GM19468 (cell line): ENCODE results near the gene DCAF8.
"Not testable (repeated sequence)": the region's sequence is repeated elsewhere in the genome, so short reads cannot be mapped to it uniquely, and the experiment has no call there.

Experiments
- ATAC-seq: cut with Tn5 transposase; IDR thresholded peaks from one replicate; pipeline ENCODE4 v1.9.1; 2021; ENCODE audit warnings: mild to moderate bottlenecking, moderate library complexity, moderate number of reproducible peaks; ENCODE audit not compliant: unreplicated experiment; ENCODE audit errors: extremely low read depth

DCAF8 gene

DNA sequence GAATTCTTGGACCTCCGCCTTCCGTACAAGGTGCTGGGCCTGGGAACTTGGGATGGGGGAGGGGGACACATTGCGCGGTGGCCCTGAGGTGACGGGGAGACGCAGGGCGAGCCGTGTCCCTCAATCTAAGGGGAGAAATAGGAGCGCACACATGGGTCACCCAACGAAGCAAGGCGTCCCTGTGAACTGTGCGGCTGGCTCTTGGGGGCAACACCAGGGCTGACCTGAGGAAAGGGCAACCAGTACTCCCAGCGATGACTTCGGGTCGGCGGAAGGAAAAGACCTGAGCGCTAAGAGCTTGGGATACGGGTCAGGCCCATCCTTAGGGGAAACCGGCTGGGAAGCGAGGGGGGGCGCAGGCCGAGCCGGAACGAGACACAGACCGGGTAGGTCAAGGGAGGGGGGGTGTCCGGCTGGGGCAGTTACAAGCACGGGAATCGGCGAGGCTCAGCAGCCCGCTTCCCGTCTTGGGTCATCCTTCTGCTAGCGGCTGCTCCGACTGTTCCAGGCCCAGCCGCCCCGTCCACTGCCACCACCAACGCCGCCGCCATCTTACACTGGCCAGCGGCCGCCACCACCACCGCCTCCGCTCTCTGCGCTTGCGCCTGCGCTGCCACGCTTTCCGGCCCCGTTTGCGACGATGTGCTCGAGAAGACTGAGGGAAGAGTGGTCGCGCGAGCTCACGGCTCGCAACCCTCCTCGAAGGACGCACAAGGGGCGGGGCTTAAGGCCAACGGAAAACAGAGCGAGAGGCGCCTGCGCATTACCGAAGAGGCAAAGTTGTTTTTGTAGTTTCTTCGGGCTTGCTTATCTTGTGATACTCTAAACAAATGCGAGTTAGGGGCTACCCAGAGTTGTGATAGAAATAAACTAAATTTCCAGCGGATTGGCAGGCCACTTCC, at the start of gene DCAF8:
TSS of gene DCAF8 (minus strand) at position 657 of the 902 bp plus-strand sequence. CDS start 18,541 bp downstream, outside the sequence.
- ATAC-seq, result peak; percentile 55

DNA sequence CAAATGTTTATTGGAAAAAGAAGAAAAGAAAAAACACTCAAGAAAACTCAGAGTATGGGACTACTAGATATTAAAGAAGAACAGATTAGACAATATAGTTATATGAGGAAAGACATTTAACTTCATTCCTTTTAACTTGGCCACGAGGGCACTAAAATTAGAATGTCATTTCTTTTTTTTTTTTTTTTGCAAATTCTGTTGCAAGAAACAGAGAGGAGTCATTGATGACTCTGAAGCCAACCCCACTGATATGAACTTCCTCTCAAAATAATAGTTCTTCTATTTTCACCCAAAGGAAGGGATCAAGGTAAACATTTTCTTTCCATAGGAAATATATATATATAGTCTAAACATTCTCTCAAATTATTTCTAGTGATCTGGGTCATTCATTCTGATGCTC, 47.2 kb upstream of the DCAF8 start:
- no peak for ATAC-seq

DNA sequence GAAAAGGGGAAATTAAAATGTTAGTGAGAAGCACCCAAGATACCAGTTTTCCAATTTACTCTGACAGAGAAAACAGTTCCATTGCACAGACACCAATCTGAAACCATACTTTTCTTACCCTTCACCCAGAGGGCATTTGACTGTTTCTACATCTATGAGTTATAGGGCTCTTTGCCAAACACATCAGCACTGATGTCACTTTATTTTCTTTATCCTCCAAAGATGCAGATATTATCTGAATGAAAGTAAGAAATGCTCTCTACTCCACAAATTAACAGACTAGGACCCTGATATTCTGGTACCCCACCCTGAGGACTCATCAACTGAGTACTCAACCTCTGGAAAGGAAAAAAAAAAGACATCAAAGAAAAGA, 46.8 kb upstream of the DCAF8 start:
- ATAC-seq, result no peak

DNA sequence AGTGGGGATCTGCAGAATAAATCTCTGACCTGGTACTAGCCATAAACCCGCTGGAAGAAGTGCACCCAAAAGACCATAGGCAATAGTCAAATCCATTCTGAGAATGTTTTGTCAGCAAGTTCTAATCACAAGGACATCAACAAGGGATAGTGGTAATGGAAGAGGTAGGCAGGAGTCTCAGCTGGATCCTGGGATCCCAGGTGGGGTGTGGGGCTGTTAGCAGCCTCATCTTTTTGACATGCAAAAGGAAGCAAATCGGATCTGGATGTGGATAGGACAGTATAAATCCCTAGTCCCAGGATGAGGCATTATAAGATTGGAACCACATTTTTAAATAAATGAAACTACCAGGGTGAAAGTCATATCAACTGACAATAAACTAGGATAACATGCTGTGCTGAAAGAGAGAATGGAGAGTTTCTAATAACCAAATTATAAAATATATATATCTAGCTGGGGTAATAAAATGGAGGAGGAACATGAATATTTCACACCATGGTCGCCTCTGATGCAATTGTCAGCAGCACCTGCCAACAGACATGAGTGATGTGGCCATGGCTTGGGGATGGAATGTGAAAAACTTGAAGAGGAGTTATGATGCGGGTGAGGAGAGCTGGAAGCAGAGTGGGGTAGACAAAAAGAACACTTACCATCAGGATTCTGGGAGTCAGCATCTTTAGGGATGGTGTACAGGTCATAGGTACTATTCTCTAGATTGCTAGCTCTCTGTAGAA, 46.3 kb upstream of the DCAF8 start:
- no peak for ATAC-seq

DNA sequence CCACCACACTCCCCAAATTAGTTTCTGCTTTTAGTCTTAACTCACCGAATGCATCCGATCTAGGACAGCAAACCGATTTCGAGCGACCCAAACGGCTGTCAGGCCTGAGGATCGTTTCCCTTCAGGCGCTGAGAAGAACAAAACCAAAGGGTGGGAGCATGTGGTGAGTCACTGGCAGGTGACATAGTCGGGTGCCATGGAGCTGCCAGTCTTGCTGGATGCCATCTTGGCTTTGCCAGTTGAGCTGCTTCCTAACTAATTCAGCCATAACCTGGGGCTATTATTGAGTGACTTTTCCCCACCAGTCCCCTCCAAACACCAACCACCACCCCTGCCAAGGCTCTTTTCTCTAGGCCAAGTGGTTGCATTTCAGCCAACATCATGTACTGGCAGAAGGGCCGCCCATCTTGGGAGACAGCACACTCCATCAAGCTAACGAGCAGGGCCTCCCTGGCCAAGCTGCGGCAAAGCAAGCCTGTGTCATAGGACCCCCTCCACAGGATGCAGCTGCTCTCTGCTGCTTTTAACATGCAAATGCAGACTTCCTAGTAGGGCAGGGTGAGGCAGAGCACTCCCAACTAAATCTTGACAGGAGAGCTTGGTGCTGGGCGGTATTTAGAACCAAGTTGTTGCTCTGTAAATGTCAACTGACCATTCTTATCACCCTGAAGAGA, 44.9 kb upstream of the DCAF8 start:
- ATAC-seq, result no peak

DNA sequence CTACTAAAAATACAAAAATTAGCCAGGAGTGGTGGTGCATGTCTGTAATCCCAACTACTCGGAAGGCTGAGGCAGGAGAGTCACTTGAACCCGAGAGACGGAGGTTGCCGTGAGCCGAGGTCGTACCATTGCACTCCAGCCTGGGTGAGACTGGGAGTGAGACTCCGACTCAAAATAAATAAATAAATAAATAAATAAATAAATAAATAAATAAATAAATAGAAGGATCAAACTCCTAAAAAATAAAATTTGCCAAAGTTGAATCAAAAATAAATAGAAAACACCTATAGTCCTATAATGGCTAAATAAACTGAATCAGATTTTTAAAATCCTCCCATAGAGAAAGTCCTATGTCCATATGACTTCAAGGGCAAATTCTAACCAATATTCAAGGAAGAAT, 37.8 kb upstream of the DCAF8 start:
- ATAC-seq, result no peak

DNA sequence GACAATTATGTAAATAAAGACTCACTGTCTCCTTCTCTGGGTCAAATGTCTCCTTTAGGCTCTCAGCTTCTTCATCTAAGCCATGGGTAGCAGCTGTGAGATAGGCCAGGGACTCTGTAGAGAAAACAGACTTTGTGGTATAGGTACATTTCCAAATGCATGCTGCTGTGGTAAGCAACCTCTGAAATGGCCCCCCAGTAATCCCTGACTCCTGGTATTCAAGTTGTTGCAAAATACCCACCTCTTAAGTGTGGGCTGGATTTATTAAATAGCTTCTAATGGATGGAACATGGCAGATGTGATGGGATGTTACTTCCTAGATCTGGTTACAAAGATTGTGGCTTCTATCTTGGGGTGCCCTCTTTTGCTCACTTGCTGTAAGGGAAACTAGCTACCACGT, 33.7 kb upstream of the DCAF8 start:
- ATAC-seq, result no peak

DNA sequence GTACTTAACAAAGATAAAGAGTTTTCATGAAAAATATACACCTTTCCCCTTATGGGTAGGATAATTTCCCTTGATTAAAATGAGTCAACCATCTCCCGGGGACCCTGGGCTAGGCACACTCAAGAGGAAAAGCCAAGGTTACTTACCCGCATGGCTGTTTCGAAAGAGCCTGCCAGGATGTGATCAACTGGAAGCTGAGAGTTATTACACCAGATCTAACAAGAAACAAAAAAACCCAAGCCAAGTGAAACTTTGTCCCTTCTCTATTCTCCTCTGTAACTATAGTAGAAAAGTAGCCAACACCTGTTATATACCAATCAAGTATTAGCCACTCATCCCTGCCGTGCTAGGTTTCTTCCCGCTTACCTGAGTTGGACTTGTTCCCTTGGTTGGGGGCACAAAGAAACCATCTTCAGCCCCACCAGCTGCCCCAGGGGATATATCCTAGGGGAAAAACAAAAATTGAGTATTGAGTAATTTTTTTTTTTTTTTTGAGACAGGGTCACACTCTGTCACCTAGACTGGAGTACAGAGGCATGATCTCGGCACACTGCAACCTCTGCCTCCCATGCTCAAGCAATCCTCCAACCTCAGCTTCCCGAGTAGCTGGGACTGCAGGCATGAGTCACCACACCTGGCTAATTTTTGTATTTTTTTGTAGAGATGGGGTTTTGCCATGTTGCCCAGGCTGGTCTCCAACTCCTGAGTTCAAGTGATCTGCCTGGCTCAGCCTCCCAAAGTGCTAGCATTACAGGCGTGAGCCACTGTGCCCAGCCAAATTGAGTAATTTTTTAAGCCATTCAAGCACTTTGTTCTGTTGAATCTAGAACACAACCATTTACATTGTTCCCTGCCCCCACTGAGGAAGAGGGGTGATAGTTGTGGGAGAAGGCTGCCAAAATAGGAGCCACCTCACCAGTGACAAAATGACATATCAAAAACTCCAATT, 30.9 kb upstream of the DCAF8 start:
- ATAC-seq, result no peak

DNA sequence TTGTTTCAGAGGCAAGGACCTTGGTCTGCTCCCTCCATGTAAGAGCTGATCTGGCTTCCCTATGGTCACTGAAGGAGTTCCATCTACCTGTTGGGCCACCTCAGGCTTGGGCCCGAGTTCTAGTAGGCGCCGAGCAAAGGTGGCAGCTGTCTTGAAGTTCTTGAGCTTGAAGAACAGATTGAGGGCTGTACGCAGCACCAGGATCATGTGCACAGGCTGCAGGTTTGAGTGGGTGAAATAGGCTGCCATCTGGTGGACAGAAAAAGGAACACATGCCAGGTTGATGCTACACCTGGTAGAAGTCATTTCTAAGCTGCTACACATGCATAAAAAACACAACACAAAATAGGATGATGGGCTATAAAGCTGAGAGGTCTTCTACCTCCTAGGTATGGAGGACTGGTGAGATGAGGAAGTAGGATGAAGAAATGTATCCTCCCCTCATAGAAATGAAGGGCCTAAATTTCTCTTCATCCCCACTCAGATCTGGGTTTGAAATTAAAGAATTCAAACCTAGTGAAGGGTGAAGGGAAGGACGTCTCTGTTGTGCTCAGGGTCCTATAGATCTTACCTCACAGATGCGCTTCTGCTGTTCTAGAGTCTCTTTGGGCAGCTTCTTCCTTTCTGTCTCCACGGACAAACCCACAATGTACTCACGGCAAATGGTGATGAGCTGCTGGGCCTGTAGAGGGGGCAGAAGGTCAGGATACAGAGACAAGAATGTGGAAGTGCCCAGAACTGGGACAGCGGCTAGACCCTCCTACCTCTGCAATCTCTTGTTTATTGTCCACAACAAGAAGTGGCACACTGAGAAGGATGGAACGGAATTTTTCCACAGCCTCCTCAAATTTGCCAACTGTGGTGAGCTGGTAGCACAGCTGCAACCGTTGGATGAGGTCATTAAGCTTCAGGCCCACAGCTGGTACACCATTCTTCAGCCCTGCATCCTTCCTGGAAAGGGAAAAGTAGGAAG, 29.2 kb upstream of the DCAF8 start:
- ATAC-seq, result no peak

DNA sequence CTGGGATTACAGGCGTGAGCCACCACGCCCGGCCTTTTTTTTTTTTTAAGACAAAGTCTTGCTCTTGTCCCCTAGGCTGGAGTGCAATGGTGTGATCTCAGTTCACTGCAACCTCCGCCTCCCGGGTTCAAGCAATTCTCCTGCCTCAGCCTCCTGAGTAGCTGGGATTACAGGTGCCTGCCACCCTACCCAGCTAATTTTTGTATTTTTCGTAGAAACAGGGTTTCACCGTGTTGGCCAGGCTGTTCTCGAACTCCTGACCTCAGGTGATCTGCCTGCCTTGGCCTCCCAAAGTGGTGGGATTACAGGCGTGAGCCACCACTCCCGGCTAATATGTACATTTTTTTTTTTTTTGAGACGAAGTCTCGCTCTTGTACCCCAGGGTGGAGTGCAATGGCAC, 25.4 kb upstream of the DCAF8 start:
- not testable (repeated sequence) for ATAC-seq

DNA sequence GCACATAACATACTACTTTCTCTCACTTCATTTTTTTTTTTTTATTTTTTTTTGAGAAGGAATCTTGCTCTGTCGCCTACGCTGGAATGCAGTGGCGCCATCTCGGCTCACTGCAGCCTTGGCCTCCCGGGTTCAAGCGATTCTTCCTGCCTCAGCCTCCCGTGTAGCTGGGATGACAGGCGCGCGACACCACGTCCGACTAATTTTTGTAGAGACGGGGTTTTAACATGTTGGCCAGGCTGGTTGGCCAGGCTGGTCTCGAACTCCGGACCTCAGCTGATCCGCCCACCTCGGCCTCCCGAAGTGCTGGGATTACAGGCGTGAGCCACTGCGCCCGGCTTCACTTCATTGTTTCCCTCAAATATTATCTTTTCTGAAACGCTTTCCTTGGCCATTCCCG, 23.2 kb upstream of the DCAF8 start:
- ATAC-seq, result no peak

DNA sequence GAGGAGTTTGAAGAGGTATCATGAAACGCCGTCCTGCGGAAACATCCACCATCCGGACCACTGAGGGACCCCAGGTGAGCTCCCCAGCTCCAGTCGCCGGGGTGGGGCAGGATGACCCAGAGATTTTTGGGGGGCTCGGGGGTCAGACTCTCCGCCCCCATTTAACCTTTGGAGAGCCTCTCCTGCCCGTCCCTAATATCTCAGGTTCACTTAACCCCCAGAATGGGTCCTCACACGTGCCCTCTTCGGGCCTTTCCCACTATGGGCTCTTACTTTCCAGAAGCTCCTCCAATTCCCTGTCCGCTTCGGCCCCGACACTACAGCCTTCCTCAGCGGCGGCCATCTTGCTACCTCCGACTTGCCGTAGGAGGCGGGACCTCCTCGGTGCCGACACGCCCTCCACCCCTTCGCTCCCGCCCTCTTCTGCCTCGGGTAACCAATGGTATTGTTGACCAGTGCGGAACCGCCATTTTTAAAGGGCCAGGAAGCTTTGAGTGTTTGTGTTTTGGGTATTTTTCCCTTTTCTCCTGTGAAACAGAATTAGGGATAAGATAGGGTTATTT, 22.5 kb upstream of the DCAF8 start, which contains the start of gene PEX19:
TSS of gene PEX19 (minus strand) at position 352 of the 563 bp plus-strand sequence. CDS start at position 343, 9 bp downstream.
- ATAC-seq, result peak; percentile 75

DNA sequence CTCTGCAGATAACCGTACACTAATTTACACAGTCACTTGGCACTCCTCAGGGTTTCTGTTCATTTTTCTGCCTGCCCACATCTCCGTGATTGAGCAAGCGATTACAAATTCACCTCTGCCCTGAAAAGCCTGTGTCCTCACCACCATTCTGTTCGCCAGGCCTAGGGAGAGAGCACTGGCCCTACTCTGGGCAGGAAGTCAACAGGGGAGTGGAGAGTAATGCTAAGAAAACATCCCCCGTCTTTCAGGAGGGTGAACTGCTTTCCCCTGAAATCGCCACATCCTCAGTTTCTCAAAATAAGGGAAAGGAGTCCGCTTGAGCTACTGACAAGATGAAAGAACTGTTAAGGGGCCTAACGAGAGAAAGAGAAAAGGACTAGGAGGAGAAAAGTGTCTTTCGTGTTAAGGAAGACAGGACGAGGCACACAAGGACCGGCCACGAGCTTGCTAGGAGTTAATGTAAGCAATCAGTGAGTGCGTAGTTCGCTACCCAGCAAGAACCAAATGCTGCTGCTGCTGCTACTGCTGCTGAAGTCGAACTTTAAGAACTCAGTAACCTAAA, 22.0 kb upstream of the DCAF8 start:
- ATAC-seq, result no peak

DNA sequence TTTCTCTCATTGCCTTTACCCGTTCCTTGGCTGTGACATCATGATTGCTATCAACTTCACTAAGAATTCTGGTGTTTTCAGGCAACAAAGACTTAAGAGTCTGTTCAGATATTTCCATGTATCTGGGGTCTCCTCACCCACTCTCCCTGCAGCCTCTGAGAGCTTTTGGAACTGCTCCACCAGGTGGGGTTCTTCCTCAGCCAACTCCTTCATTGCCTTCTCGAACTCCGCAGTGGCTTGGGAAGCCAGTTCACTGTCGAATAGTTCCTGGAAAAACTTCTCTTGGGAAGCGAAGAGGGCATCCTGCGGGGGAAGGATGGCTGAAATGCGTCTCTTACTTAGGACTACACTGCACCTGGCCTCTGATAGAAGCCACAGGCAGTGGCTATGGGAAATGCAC, 20.5 kb upstream of the DCAF8 start:
- ATAC-seq, result no peak

DNA sequence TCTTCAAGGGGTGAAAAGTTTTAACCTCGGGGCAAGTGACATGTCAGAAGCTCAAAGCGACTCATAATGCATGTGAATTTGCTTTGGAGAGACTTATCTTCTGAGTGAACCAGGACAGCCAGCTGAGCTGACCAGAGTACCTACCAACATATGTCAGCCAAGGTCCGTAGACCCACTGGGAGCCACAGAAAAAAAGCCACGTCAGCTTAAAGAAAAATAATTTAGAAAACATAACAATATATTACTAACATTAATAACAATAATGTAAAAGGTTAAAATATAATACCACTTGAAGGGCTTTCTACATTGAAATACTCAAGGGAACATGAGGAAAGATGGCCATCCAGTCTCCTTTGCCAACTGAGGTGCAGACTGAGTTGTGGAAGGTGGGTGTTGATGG, 15.6 kb upstream of the DCAF8 start:
- no peak for ATAC-seq

DNA sequence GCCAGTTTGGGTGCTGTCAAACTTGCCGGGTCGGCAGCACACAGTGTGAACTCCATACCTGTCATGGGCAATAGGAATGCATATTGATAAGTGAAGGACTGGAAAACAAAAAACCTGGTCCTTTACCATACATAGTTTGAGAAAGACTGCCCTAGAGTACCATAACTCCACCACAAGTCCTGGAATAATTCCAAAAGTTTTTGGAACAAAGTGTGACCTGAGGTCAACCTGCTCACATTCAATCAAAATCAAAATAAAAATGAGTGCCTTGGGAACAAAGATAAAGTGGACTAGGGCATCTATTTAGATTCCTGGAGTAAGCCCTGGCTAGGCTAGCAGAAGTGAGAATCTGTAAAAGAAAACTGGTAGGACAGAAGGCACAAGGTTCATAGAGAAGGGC, 15.0 kb upstream of the DCAF8 start:
- ATAC-seq, result no peak

DNA sequence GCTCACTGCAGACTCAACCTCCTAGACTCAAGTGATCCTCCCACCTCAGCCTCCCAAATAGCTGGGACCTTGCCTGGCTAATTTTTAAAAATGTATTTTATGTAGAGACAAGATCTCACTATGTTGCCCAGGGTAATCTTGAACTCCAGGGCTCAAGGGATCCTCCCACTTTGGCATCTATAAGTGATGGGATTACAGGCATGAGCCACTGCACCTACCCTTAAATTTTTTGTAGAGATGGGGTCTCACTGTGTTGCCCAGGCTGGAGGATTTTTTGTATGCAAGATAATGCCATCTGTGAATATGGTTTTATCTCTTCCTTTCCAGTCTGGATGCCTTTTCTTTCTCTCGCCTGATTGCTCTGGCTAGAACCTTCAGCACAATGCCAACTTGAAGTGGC, 8.7 kb upstream of the DCAF8 start:
- no peak for ATAC-seq
